K562 (cell line): ENCODE data around the gene SMC5. TPM values are rescaled to one million over a fixed set of nuclear protein-coding genes. Genes with fewer than 3 reads are reported as not detected.

Experiments
- ATAC-seq: fragments of 200-7000 bp; cut with Tn5 transposase; 3 replicates; pipeline ENCODE4 v1.9.1; 2020; ENCODE audit warnings: moderate library complexity
- BruUV-seq: library from RNA; stranded (reverse); fragments of 400-500 nt; replicated peaks from 2 replicates; lab custom pipeline; 2021; lab: Mats Ljungman, UMichigan
- CTCF ChIA-PET: fragments of 300-600 bp; formaldehyde crosslinking; extraction: SDS; loops from one replicate; lab custom pipeline; 2021; ENCODE audit warnings: low intra/inter-chr PET ratio; lab: Yijun Ruan, JAX
- POLR2A ChIA-PET: fragments of 300-600, 350-650 bp; sonication (Branson Sonifier 250); formaldehyde crosslinking; extraction: SDS; loops from one replicate; lab custom pipeline; 2021; ENCODE audit warnings: antibody characterized with exemption, inconsistent platforms; lab: Yijun Ruan, JAX
- DNase-seq, 4 experiments: peaks; one replicate each; pipeline versions ENCODE4 v3.0.0 to v3.0.0-alpha.2; 2011 to 2018; ENCODE audit warnings: low spot score in 3 of 4, mixed read lengths in 3 of 4; ENCODE audit errors: extremely low read depth in 1 of 4
- FAIRE-seq: peaks from 2 replicates; lab custom pipeline; 2011; peaks lifted over from hg19 to GRCh38; lab: Jason Lieb, UNC
- H2AFZ ChIP-seq: 2 replicates; pipeline ENCODE4 v1.6.0; 2011; ENCODE audit warnings: low read depth, low read length, control low read depth, inconsistent platforms
- H3K27ac ChIP-seq: fragments of 200-600 bp; 3 replicates; pipeline ENCODE4 v1.8.0; 2011; ENCODE audit warnings: low read depth, mild to moderate bottlenecking, control low read depth, inconsistent platforms, low read length, moderate library complexity, mixed read lengths; ENCODE audit errors: extremely low read depth
- H3K27me3 ChIP-seq, 2 experiments: fragments of 300-600 bp in 1 of 2; 2 replicates in 1 of 2; 3 replicates in 1 of 2; pipeline versions ENCODE4 v1.6.0 to v1.8.0; 2011; ENCODE audit warnings: inconsistent platforms in 2 of 2, low read length in 2 of 2, mild to moderate bottlenecking in 1 of 2, mixed read lengths in 1 of 2, moderate library complexity in 1 of 2; ENCODE audit not compliant: control insufficient read depth in 2 of 2, insufficient read depth in 2 of 2
- H3K36me3 ChIP-seq: fragments of 300-600 bp; 3 replicates; pipeline ENCODE4 v1.8.0; 2011; ENCODE audit warnings: mild to moderate bottlenecking, low read length, inconsistent platforms; ENCODE audit not compliant: control insufficient read depth, insufficient read depth
- H3K4me1 ChIP-seq, 2 experiments: fragments of 200-600 bp in 1 of 2; replicated peaks in 1 of 2; 2 replicates in 1 of 2; 3 replicates in 1 of 2; pipeline versions ENCODE4 v1.5.1 to v1.8.0; 2011; ENCODE audit warnings: inconsistent platforms in 2 of 2, low read length in 2 of 2, mild to moderate bottlenecking in 1 of 2, mixed read lengths in 1 of 2, moderate library complexity in 1 of 2; ENCODE audit not compliant: control insufficient read depth in 2 of 2, insufficient read depth in 2 of 2
- H3K4me2 ChIP-seq: 2 replicates; pipeline ENCODE4 v1.6.1; 2011; ENCODE audit warnings: low read length, control low read depth, inconsistent platforms, mixed read lengths; ENCODE audit not compliant: insufficient read depth
- H3K4me3 ChIP-seq: fragments of 200-600 bp; sonication (generic), shearing (Covaris generic); 2 replicates; pipeline ENCODE4 v1.5.1; 2016; ENCODE audit warnings: control low read depth, inconsistent platforms
- H3K79me2 ChIP-seq: fragments of 200-600 bp; 3 replicates; pipeline ENCODE4 v1.8.0; 2011; ENCODE audit warnings: low read length, inconsistent platforms; ENCODE audit not compliant: control insufficient read depth, insufficient read depth
- H3K9ac ChIP-seq, 2 experiments: 2 replicates each; pipeline versions ENCODE4 v1.6.0 to v1.6.1; 2011; ENCODE audit warnings: low read depth in 2 of 2, low read length in 2 of 2, control low read depth in 1 of 2, inconsistent platforms in 1 of 2, mild to moderate bottlenecking in 1 of 2, mixed read lengths in 1 of 2; ENCODE audit not compliant: insufficient read depth in 1 of 2
- H3K9me1 ChIP-seq: one replicate; pipeline ENCODE4 v1.6.0; 2011; ENCODE audit warnings: inconsistent platforms, mild to moderate bottlenecking, low read length, moderate library complexity; ENCODE audit not compliant: control insufficient read depth, insufficient read depth
- H3K9me3 ChIP-seq: replicated peaks from 2 replicates; pipeline ENCODE4 v1.5.1; 2011; ENCODE audit warnings: low read depth, low read length, inconsistent platforms; ENCODE audit not compliant: control insufficient read depth, insufficient read depth
- H4K20me1 ChIP-seq: replicated peaks from 2 replicates; pipeline ENCODE4 v1.6.1; 2011; ENCODE audit warnings: low read length, inconsistent platforms, mixed read lengths; ENCODE audit not compliant: control insufficient read depth, insufficient read depth
- ARID2 ChIP-seq: fragments of 450-650 bp; IDR thresholded peaks from 2 replicates; pipeline ENCODE4 v1.6.1; 2017; ENCODE audit warnings: antibody characterized with exemption, mild to moderate bottlenecking
- ATF2 ChIP-seq: sonication (generic); formaldehyde crosslinking; IDR thresholded peaks from 2 replicates; pipeline ENCODE4 v1.8.1; 2022; ENCODE audit warnings: missing genetic modification reagents
- CC2D1A ChIP-seq: fragments of 450-650 bp; IDR thresholded peaks from 2 replicates; pipeline ENCODE4 v1.6.1; 2017; ENCODE audit warnings: mild to moderate bottlenecking
- ETS1 ChIP-seq: conservative IDR thresholded peaks from 2 replicates; pipeline ENCODE4 v1.6.1; 2011; ENCODE audit warnings: low read depth, mild to moderate bottlenecking, low read length; ENCODE audit not compliant: control insufficient read depth
- FOXK1 ChIP-seq: sonication (generic); formaldehyde crosslinking; IDR thresholded peaks from 2 replicates; pipeline ENCODE4 v1.8.0; 2022; ENCODE audit warnings: missing genetic modification reagents, mild to moderate bottlenecking, borderline replicate concordance
- GMEB1 ChIP-seq: fragments of 250-450 bp; sonication (Bioruptor Pico); IDR thresholded peaks from 2 replicates; pipeline ENCODE4 v1.4.0; 2020; ENCODE audit warnings: mild to moderate bottlenecking
- MYC ChIP-seq, 2 experiments: fragments of 250-450 bp in 1 of 2; sonication (Bioruptor Pico) in 1 of 2; IDR thresholded peaks; 2 replicates each; pipeline versions ENCODE4 v1.5.1 to v1.6.1; 2012 to 2021; ENCODE audit warnings: low read depth in 2 of 2, borderline replicate concordance in 1 of 2, improper control_type of control experiment in 1 of 2, low read length in 1 of 2, mild to moderate bottlenecking in 1 of 2, moderate library complexity in 1 of 2
- NCOA1 ChIP-seq: fragments of 450-650 bp; IDR thresholded peaks from 2 replicates; pipeline ENCODE4 v1.6.1; 2016; ENCODE audit warnings: low read depth
- NFYB ChIP-seq: IDR thresholded peaks from 2 replicates; pipeline ENCODE4 v1.6.1; 2011; ENCODE audit warnings: mild to moderate bottlenecking, moderate library complexity; ENCODE audit not compliant: insufficient read length; ENCODE audit errors: extremely low read depth
- NR3C1 ChIP-seq: sonication (generic); formaldehyde crosslinking; IDR thresholded peaks from 2 replicates; pipeline ENCODE4 v1.8.1; 2022; ENCODE audit warnings: missing genetic modification reagents
- POLR2H ChIP-seq: IDR thresholded peaks from 2 replicates; pipeline ENCODE4 v1.6.1; 2016; ENCODE audit warnings: missing genetic modification characterization, low read depth, mild to moderate bottlenecking, control low read depth, missing compliant biosample characterization, moderate library complexity
- RBFOX2 ChIP-seq: fragments of 200-400 bp; formaldehyde crosslinking; IDR thresholded peaks from 2 replicates; pipeline ENCODE4 v1.6.1; 2017; ENCODE audit warnings: low read depth, mild to moderate bottlenecking, low read length, moderate library complexity
- RFX1 ChIP-seq: fragments of 450-650 bp; IDR thresholded peaks from 2 replicates; pipeline ENCODE4 v1.6.1; 2016; ENCODE audit warnings: mild to moderate bottlenecking, moderate library complexity
- ZC3H8 ChIP-seq: fragments of 450-650 bp; IDR thresholded peaks from 2 replicates; pipeline ENCODE4 v1.6.1; 2017
- ZNF124 ChIP-seq: sonication (generic); formaldehyde crosslinking; IDR thresholded peaks from 2 replicates; pipeline ENCODE4 v1.8.1; 2022; ENCODE audit warnings: missing genetic modification reagents
- ZNF197 ChIP-seq: fragments of 200-800 bp; sonication (Bioruptor generic); IDR thresholded peaks from 2 replicates; pipeline ENCODE4 v1.6.1; 2016; ENCODE audit warnings: low read depth, missing genetic modification characterization, missing compliant biosample characterization
- ZNF699 ChIP-seq: fragments of 250-450 bp; sonication (Bioruptor Pico); IDR thresholded peaks from 2 replicates; pipeline ENCODE4 v1.8.0; 2021; ENCODE audit warnings: mild to moderate bottlenecking, moderate library complexity; ENCODE audit not compliant: insufficient replicate concordance
- ZNF76 ChIP-seq: fragments of 250-450 bp; sonication (Bioruptor Pico); IDR thresholded peaks from 2 replicates; pipeline ENCODE4 v1.4.0; 2020; ENCODE audit warnings: mild to moderate bottlenecking, moderate library complexity, borderline replicate concordance
- ZNF764 ChIP-seq: fragments of 250-450 bp; sonication (Bioruptor Pico); IDR thresholded peaks from 2 replicates; pipeline ENCODE4 v1.4.0; 2020; ENCODE audit warnings: low read depth, mild to moderate bottlenecking, moderate library complexity
- ZNF780A ChIP-seq: fragments of 250-450 bp; sonication (Bioruptor Pico); IDR thresholded peaks from 2 replicates; pipeline ENCODE4 v1.5.0; 2021; ENCODE audit warnings: mild to moderate bottlenecking
- WGBS: fragments of 100-300 bp; shearing (Covaris generic); methylation state at CpG from one replicate; pipeline ENCODE4 v1.1.6; 2016; ENCODE audit warnings: low coverage, mixed read lengths; ENCODE audit not compliant: insufficient coverage; ENCODE audit errors: missing lambda C conversion rate; 5-methylcytosine and 5-hydroxymethylcytosine counted together
- in situ Hi-C: fragments of 300-500 bp; cut with MboI; formaldehyde crosslinking; loops from 4 replicates; pipeline ENCODE4 v1.15.0; 2018; ENCODE audit warnings: inconsistent platforms, mixed read lengths
- intact Hi-C: fragments of 100-400 bp; cut with micrococcal nuclease; formaldehyde crosslinking; loops from 2 replicates; pipeline ENCODE4 v1.14.2; 2022
- polyA plus RNA-seq, 8 experiments: library from polyadenylated mRNA; depleted of rRNA in 4 of 8; stranded (reverse) in 5 of 8; unstranded in 3 of 8; fragments of >200 nt; fragmentation: Nextera tagmentation in 2 of 8; fragmentation: Illumina TruSeq in 1 of 8; extraction: Ambion mirVana in 2 of 8; extraction: Trizol in 1 of 8; gene quantifications; 2 replicates each; pipeline versions ENCODE4 v1.2.1 to v1.2.3, GENCODE V29; 2011 to 2014; ENCODE audit warnings: inconsistent platforms in 1 of 8, missing spikeins in 1 of 8
- total RNA-seq, 7 experiments: library from RNA; depleted of rRNA in 6 of 7; stranded (reverse); fragments of >200 nt in 6 of 7; fragmentation: Illumina TruSeq in 2 of 7; extraction: Trizol in 2 of 7; gene quantifications; 2 replicates each; pipeline versions ENCODE4 v1.2.1 to v1.2.3, GENCODE V29; 2011 to 2021; ENCODE audit warnings: low replicate concordance in 1 of 7

SMC5 gene
- total and polyA plus RNA-seq, 9 of the 15 experiments (the other 6 are each of a cell fraction or from before 2014, with no cell fraction given) = 3.5 to 43.2 (median 21.4) TPM

GRCh38 chr9:70398145-70398556 is 139.4 kb downstream of the SMC5 start:
- Histone ChIP-seq H3K27ac (peak overlapping the region; percentile 26; the same call in 1 of the 3 replicates), H3K36me3 (no peaks in the 10 kb centered on the region), H3K9me3 (no peaks in the 10 kb centered on the region), H3K9me1 (no peaks in the 10 kb centered on the region), H3K27me3 (no peaks in the 10 kb centered on the region), H2AFZ (no peak overlapping the region), H4K20me1 (peaks cover 20% of the 10 kb centered on the region), H3K79me2 (peaks cover 80% of the 10 kb centered on the region), H3K4me2 (peak overlapping the region; percentile 41), H3K4me3 (no peak overlapping the region), H3K9ac (no peak overlapping the region), H3K4me1 (peaks cover 17 to 28% of the 10 kb centered on the region in 2 experiments; a peak in 4 of 5 replicates)
- DNase-seq (peak; percentile 20 to 86 (median 48)), FAIRE-seq (peak; percentile 97), ATAC-seq (peak; percentile 92)
- no TSS peak for BruUV-seq
- WGBS = 3% methylated on average over 3 of the region's 4 CpGs
- intact Hi-C loops = loop anchor here (2.0 kb wide), 1 partner anchor 15 kb away; no protein-coding TSS in a partner anchor
- POLR2A ChIA-PET = interaction anchor here (0.6 to 2.9 kb wide), 7 partner anchors 7 to 195 kb away, joined by 3 to 22 read pairs (median 4); no protein-coding TSS in a partner anchor
- CTCF ChIA-PET = no interaction called here
- in situ Hi-C loops = no loop called here
- TF ChIP-seq RFX1 (no peak), ETS1 (no peak), ZNF197 (CRISPR knock-in tag) (no peak), POLR2H (no peak), ZNF764 (CRISPR knock-in tag) (no peak), ZNF699 (no peak), GMEB1 (CRISPR knock-in tag) (no peak), NR3C1 (CRISPR knock-in tag) (no peak), ZC3H8 (no peak), ATF2 (CRISPR knock-in tag) (no peak), ARID2 (no peak), ZNF124 (CRISPR knock-in tag) (no peak), NCOA1 (peak; percentile 81; the same call in 1 of the 2 replicates), MYC (IDR thresholded peaks at IDR 0.05; ENCODE audit: low read depth, low read length) (peak; percentile 71), MYC (CRISPR knock-in tag; IDR thresholded peaks at IDR 0.05; ENCODE audit: borderline replicate concordance, low read depth) (no peak), FOXK1 (CRISPR knock-in tag) (no peak), ZNF780A (CRISPR knock-in tag) (no peak), ZNF76 (CRISPR knock-in tag) (no peak), NFYB (no peak), CC2D1A (peak; percentile 86; the same call in 1 of the 2 replicates), RBFOX2 (0 out of 2 replicates have a peak, but pooled peaks have one; percentile 13)
